DMS153 (cell line): ENCODE results near the gene LY86.
"Not testable (repeated sequence)": the region's sequence is repeated elsewhere in the genome, so short reads cannot be mapped to it uniquely, and the experiment has no call there.

ENCODE experiments used
- DNase-seq: peaks from one replicate; lab custom pipeline; 2025; lab: John Stamatoyannopoulos, UW

Gene LY86

GRCh38 chr6:6596529-6597328, 8.2 kb downstream of the LY86 start:
- no peak for DNase-seq

DNA sequence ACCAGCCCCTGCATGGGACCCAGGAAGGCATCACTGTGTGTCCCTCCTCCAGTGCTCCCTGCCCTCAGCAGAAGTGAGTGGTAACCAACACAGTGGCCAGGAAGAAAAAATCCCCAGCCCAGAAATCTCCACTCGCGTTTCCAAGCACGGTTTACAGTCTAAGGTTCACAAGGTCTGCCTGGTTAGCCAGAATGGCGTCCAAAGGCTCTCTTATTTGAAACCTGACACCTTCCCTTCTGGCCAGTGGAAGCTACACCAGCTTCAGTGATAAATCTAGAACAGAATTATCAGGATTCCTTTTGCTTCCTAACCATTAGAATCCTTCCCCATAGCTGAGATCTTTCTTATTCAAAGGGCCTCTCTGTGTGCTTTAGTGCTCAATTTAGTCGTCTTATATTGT, 9.2 kb downstream of the LY86 start:
- DNase-seq, result no peak

- DNase-seq, result no peak
Measured at GRCh38 chr6:6599468-6599873, 11.0 kb downstream of the LY86 start.

DNA sequence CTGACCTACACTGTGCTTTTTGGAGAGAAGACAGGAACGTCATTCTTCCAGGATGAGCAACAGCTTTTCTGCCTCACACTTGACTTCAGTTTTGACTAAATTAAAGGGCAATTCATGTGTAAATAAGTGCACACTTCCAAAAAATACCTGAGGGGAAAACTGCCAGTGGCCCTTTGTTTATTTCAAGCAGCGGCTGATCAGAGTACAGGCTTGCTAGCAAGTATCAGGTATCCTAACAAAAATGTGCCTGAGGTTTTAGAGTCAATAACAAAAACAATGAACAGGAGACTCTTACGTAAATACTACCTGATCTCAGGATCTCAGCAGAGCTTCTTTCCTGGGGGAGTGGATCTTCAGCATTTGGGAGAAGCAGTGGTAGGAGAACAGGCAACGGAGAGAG, 12.4 kb downstream of the LY86 start:
- DNase-seq, result no peak

DNA sequence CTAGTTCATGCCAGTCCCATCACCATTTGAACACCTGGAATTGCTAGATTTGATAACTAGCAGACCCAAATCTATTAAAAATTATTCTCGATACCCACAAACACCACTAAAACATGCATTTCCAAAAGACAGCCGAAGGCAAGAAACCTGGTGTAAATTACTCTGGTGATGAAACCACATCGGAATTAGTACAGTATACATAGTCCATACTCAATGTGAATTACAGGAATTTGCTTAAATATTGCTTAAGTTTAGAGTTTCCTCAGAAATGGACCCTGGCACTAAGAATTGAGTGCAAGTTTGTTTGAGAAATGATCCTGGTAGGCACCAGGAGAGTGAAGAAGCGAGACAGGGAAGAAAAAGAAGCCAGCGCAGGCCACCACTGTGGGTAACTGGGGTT, 13.7 kb downstream of the LY86 start:
- no peak for DNase-seq

- DNase-seq, result no peak
Measured at GRCh38 chr6:6603317-6603716, 14.8 kb downstream of the LY86 start.

- DNase-seq, result no peak
Measured at GRCh38 chr6:6604015-6604414, 15.5 kb downstream of the LY86 start.

DNA sequence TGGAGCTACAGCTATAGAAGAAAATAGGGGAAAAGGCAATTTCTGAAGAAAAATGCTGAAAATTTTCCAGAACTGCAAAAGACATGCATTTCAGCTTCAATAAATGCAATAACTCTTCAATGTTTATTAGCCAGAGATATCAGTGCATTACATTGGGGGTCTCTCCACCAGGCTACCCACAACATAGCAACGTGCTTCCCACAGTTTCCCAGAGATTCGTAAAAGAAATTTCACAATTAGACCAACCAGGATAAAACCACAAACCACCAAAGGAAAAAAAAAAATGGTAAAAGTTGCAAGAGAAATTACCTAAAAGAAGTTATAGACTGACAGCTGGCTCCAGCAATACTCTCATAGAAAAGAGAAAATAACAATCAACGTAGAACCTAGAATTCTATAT, 16.0 kb downstream of the LY86 start:
- DNase-seq, result no peak

- DNase-seq, result no peak
Measured at GRCh38 chr6:6605873-6606272, 17.4 kb downstream of the LY86 start.

DNA sequence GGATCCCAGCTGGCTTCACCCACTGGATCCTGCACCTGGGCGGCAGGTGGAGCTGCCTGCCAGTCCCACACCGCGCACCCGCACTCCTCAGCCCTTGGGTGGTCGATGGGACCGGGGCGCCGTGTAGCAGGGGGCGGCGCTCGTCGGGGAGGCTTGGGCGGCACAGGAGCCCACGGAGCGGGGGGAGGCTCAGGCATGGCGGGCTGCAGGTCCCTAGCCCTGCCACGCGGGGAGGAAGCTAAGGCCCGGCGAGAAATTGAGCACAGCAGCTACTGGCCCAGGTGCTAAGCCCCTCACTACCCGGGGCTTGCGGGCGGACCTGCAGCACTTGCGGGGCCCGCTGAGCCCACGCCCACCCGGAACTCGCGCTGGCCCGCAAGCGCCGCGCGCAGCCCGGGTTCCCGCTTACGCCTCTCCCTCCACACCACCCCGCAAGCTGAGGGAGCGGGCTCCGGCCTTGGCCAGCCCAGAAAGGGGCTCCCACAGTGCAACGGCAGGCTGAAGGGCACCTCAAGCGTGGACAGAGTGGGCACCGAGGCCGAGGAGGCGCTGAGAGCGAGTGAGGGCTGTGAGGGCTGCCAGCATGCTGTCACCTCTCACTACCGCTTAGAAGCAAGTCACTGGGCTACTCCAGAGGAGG, 18.0 kb downstream of the LY86 start:
- not testable (repeated sequence) for DNase-seq

DNA sequence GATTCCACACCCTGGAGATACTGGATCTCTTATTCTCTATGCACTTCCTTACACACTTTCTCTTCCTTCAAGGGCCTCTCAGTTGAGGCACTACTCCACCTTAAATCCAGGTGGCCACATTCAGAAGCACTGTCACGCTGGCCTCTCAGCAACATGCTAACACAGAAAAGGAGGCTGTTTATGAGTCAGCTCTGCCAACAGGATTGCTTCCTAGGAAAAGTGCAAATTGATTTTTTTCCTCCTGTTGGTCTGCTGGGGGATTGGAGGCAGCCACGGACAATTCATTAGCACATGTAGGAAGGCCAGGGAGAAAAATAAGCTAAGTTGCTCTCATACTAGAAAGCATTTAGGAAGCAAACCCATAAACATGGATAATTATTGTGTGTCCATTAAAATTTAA, 20.9 kb downstream of the LY86 start:
- no peak for DNase-seq

DNA sequence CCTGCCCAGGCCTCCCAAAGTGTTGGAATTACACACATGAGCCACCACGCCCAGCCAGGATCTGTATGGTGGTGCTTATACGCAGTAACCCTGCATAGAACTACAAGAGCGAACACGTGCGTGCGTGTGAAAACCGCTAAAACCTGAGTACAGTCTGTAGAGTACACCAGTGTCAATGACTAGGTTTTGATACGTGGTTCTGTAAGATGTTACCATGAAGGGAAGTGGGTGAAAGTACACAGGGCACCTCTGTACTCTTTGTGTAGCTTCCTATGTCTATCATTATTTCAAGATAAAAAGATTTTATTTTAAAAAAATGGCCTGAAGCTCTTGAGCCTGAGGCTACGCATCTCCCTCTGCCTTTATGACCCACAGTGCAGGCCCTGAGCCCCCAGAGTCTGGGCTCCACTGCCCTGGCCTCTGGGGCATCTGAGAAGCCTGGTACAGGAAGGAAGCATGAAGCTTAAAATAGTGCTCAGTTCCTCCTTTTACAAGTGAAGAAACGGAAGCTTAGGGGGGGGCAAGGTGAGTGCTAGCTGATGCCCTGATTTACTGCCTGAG, 21.6 kb downstream of the LY86 start:
- no peak for DNase-seq

DNA sequence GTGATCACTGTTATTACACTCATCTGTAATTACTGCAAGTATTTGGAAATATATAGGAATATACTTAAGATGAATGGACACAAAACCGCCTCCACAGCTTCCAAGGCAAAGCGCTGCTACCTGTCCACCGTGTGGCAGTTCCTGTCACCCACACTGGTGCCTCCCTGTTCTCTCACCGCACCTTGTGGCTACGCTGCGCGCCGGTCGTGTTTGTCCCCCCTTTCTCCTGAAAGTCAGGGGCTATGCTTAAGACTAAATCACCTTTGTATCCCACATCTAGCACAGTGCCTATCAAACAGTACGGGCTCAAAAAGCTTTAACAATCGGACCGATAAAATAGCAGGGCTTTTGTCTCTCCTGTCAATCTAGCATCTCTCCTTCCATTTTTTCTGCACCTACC, 23.0 kb downstream of the LY86 start:
- no peak for DNase-seq

GRCh38 chr6:6612308-6612707, 23.8 kb downstream of the LY86 start:
- DNase-seq, result no peak

DNA sequence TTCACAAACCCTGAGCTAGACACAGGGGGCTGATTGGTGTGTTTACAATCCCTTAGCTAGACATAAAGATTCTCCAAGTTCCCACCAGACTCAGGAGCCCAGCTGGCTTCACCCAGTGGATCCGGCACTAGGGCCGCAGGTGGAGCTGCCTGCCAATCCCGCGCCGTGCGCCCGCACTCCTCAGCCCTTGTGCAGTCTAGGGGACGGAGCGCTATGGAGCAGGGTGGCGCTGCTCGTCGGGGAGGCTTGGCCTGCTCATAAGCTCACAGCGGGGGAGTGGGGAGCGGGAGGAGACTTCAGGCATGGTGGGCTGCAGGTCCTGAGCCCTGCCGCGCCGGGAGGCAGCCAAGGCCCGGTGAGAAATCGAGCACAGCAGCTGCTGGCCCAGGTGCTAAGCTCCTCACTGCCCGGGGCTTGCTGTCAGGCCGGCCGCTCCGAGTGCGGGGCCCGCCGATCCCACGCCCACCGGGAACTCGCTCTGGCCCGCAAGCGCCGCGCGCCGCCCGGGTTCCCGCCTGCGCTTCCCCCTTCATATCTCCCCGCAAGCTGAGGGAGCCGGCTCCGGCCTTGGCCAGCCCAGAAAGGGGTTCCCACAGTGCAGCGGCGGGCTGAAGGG, 24.7 kb downstream of the LY86 start:
- not testable (repeated sequence) for DNase-seq

DNA sequence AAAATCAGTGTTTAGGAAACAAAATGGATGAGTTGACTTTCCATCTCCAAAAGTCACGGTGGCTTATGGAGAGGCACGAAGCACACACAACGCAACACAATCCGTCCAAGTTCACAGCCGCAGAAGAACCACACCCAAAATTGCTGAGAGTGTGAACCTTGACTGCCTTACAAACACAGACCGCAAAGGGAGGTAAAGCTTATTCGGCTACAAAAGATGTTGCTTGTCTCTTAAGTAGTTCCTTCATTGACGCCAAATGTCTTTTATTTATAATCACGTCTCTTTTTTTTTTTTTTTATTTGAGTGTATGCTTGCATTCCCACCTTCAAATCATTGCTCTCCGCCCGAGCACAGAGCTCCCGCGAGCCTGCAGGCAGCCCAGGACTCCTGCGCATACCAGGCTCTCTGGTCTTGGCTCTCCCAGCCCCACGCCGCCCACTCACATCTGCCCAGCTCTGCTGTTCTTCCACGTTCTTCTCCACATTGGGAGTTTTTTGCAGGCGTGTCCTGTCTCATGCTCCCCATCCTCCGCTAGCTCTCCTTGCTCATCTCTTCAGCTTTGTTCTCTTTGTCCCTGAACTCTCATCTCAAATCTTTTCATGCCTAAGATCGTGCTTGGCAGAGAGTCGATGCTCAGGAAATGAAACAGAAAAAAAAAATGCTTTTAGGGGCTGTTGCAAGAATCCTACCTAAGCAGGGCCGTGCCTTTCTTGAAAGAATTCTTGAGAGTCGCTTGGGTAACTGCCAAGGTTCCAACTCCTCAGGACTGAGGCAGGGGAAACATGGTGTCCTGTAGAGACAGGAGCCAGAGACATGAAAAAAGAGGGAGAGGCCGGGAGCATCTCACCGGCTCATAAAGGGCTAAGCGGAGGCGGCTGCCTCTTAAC, 25.8 kb downstream of the LY86 start:
- DNase-seq, result no peak

DNA sequence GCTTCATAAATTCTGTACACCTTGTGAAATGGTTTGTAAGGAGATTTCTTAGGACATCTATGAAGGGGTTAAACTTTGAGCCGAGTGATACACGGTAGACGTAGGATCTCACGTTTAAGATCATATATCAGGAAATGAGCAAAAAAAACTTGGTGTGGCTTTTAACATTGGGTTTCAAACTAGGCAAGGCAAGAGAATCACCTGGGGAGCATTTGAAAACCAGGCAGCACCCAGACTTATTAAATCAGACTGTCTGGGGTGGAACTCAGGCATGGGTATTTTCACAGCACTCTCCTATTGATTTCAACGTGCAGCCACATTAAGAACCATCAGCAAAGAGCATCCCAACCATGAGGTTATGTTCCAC, 26.4 kb downstream of the LY86 start:
- no peak for DNase-seq

GRCh38 chr6:6616656-6617055, 28.1 kb downstream of the LY86 start:
- no peak for DNase-seq

GRCh38 chr6:6619021-6619794, 30.7 kb downstream of the LY86 start:
- DNase-seq, result no peak

DNA sequence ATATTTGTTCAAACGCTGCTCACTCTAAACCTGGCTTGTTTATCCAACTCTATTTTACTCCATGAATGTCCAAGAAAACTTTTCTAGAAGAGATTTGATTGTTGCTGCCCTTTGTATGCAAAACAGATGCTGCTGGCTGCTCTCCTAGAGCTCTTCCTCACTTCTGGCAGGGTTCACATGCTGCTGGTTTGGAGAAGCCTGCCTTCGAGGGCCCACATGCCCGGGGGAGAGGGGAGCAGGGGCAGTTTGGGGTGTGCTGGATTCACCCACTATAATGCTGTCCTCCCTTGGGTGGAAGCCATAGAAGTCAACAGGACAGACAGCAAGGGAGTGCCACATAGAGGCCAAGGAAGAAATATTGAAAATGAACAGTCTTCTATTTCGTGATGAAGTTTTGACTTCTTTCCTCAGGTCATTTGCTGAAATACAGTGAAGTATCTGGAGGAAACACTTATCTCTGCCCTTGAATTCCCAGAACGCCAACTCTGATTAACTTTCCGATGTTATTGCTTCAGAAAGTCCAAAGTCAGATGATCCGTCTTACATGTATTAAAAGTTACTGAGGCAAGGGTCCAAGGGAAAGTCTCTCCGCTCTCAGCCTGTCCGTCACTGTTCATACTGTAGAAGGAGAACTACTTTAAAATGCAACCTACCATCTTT, 32.4 kb downstream of the LY86 start:
- no peak for DNase-seq

GRCh38 chr6:6622501-6622900, 34.0 kb downstream of the LY86 start:
- DNase-seq, result no peak
